ENCODE results near the gene TMEM52.
"Not testable (repeated sequence)": the region's sequence is repeated elsewhere in the genome, so short reads cannot be mapped to it uniquely, and the experiment has no call there.

The TMEM52 gene

GRCh38 chr1:1892763-1893120, 26.3 kb downstream of the TMEM52 start:
- DNase-seq = no peak

DNA sequence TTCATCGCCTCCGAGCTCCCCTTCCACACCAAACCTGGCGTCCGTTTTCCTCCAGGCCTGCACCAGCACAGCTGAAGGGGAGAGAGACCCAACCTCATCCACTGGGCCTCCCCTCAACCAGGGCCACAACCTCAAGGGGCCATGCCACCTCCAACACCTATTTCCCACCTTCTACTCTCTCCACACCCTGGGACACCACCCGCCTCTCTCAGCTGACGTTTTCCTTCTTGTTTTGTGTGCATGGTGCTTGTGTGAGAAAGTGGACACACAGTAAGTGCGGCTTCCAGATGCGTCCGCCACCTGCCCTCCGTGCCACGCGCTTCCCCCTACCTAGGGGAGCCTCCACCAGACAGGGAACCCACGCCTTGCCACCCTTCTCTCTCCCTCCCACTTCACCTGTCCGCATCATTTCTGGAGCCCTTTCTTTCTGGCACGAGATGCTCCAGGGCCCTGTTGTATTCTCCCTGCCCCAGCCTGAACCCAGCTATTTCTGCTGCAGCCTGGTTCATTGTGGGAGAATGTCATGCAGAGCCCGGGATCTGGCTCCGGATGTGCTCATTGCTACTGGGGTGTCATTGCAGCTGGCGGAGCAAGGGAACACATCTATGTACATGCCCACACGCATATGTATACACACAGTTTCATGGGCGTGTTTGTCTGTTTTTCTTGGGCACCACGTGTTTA, 26.9 kb downstream of the TMEM52 start:
- no peak for DNase-seq

DNA sequence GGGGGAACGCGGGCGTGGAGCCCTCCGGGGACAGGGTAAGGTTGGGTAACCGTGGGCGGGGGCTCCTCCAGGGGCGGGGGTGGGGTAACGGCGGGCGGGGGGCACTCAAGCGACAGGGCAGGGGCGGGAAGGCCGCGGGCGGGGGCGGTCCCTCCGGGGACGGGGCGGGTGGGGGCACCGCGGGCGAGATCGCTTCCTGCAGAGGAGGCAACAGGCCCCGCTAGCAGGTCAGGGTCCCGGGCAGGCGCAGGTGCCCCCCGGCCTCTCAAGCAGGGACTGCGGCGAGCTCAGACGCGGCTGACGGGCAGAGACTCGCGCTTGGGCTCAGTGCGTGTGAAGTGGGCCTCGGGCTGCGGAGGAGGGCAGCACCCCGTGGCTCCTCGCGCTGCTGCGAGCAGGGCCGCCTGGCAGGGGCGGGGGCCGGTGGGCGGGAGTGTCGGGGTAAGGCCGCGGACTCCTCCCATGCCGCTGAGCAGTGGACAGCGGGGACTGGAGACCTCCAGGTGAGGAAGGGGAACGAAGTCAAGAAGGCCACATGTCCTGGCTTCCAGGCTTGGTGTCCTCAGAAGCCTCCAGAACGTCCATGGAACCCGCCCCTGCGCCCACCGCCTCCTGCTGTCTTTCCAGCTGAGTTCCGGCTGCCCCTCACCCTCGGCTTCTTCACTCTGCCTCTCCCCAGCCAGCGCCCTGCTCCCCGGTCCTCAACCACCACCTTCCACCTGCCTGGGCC, 27.6 kb downstream of the TMEM52 start:
- DNase-seq = peak; percentile 72 to 81

DNA sequence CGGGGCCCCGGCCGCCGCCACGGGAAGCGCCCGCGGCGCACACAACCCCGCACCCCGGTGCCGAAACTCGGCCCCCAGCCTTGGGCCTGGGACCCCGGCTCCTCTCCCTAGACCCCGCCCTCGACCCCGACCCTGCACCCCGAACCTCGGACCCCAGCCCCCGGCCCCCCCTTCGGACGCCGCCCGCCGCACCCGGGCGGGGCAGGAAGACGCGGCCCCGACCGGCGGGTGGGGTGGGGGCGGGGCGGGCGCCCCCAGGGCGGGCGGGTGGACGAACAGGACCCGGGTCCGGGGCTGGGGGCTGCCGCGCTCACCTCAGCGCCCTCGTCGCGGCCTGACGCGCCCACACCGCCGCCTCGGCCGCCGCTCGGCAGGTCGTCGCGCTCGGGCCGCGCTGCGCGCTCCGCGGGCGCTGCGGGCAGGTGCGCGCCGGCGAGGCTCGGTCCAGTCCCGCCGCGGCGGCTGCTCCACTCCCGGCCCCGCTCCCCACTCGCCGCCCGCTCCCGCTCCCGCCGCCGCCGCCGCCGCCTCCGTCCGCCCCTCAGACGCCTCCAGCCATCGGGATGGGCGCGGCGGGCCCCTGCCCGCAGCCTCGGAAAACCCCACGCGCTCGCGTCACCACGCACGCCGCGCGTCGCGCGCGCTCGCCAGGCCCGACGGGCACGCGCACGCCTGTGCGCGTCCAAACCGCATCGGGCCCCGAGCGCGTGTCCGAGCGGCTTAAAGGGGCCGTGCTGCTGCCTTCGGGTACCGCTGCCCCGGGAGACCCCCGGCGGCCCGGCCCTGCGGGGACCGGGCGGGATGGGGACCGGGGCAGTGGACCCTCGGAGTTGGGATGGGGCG, 28.4 kb downstream of the TMEM52 start, which contains the start of gene GNB1:
GNB1 (minus strand) TSS at position 582 of the 843 bp plus-strand sequence. CDS start 65,634 bp downstream, outside the sequence.
- DNase-seq = peak; percentile 86 to 89

- DNase-seq = peak; percentile 48 to 63
Observed at GRCh38 chr1:1889847-1890505, 29.1 kb downstream of the TMEM52 start.

DNA sequence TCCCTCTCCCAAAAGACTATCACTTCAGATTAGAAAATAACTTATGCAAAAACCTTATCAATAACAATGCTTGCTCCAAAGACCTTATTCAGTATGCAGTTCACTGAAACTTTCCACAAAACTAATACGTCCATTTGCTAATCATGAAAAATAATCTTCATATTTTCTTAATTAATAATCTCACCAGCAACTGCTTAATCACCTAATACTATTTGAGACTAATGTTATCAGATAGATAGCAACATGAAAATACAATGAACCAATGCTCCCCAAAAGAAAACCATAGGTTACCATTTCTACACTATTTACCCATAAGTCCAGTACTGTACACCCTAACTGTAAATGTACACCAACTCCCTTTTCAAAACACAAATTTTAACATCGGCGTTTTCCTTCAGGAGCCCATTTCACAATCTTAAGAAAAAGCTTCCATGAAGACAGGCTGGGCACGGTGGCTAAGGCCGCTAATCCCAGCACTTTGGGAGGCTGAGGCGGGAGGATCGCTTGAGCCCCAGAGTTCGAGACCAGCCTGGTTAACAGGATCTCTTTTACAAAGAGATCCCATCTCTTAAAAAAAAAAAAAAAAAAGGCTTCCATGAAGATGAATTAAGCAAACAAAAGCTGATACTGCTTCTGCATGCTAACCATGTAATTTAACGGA, 29.9 kb downstream of the TMEM52 start:
- DNase-seq = no peak

- not testable (repeated sequence) for DNase-seq
Observed at GRCh38 chr1:1883890-1884289, 35.2 kb downstream of the TMEM52 start.

DNA sequence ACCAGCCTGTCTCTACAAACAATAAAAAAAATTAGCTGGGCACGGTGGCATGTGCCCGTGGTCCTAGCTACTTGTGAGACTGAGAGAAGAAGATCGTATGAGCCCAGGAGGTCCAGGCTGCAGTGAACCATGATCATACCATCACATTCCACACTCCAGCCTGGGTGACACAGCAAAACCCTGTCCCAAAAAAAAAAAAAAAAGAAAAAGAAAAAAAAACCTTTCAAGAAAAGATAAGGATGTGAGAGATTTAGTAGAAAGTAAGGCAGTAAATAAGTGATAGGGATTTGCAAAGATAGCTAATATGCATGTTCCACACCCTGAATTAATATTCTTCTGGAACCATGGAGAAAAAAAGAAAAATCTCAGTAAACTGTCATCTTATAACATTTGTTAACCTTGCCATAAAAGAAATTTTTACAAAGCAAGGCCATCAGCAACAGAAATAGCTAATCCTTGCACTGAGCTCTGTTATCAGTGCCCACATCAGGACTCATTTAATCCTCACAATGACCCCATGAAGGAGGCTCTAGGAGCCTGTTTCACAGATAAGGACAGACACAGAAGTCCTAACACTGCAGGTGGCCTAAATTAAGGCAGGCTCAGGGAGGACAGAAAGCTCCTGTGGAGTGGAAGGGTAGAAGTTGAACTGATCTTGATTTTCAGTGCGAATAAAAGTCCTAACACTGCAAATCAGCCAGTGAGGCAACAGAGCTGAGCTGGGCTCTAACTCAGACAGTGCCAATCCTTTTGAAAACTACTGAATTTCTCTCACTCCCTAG, 35.8 kb downstream of the TMEM52 start:
- no peak for DNase-seq

DNA sequence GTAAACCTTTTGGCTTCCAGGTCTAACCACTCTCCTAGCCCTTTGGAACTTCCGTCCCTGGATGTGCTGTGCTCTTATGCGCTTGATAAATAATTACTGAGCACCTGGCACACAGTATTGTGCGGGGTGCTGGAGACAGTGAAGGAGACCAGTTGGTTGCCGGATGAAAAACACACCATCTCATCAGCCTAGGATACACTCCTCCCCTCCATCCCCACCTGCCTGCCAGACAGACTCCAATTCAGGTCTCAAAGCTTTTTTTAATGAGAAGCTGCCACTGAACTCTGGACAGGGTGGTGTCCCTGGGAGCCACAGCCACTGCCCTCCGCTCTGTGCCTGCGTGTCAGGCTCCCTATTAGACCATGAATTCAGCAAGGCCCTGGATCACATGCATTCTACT, 37.4 kb downstream of the TMEM52 start:
- DNase-seq = no peak

DNA sequence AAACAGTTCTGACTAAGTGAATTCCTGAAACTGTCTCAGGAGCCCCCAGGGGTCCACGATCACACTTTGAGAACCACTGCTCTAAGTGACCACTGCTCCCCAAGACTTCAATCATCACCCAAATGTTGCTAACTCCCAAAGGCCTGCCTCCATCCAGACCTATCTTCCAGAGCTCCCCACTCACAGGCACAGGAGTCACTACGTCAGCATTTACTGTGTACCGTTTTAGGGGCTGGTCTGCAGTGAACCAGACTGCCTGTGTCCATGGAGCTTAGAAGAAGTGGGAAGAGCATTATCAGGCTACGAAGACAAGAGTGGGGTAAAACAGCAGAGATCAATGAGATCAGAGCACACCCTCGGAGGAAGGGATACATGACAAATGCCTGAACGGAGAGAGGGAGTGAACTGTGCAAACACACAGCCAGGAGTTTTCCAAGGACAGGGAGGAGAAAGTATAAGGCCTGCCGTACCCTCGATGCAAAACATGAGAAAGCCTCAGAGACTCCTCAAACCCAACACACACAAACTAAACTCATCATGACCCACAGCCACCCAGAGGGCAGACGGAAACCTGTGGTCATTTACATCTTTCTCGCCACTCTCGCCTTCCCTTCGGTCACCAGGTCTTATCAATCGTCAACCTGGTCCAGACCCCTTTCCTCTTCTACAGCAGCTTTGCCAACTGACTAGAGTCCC, 38.3 kb downstream of the TMEM52 start:
- DNase-seq = no peak

- DNase-seq = no peak
Observed at GRCh38 chr1:1879942-1880341, 39.1 kb downstream of the TMEM52 start.

DNA sequence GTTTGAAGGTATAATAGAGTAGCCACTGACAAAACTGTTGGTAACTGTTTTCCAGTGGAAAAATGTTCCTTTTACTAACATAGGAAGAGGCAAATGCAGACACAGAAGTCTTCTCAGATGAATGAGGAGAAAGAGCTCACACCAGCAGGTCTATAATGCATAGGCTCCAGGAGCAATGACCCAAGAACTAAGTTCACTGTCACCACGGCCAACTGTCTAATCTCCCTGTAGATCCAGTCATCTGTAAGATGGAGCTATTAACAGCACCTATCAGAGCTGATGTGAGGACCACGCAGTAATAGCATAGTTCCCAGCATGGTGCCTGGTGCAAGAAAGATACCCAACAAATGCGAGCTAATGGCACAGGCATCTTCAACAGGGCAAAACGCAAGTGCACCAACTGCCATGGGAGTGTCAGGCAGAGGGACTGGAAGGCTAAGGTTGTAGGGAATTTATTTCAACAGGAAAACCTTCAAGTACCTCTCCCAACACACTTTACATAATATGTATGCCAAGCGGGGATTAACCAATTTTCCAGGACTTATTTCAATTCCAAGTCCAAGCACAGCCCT, 41.1 kb downstream of the TMEM52 start:
- no peak for DNase-seq

- DNase-seq = no peak
Observed at GRCh38 chr1:1876335-1876930, 42.6 kb downstream of the TMEM52 start.

DNA sequence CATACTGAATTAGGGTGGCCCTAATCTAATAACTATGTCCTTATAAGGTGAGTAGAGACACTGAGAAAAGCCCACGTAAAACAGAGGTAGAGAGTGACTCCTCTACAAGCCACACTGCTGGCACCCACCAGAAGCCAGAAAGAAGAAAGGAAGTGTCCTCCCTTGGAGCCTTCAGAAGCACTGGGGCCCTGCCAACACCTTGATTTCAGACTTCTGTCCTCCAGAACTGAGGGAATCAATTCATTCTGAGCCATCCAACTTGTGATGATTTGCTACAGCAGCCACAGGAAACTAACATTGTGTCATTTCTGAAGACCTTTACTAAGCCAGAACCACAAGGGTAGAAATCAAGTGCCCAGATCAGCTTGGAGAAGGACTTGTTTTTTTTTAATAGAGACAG, 43.1 kb downstream of the TMEM52 start:
- DNase-seq = no peak

DNA sequence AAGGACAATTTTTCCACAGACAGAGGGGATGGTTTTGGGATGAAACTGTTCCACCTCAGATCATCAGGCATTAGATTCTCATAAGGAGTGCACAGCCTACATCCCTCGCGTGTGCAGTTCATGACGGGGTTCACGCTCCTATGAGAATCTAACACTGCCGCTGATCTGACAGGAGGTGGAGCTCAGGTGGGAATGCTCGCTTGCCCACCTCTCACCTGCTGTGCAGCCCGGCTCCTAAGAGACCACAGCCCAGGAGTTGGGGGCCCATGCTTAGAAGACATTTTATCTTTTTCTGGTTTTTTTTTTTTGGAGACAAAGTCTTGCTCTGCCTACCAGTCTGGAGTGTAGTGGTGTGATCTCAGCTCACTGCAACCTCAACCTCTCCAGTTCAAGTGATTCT, 44.2 kb downstream of the TMEM52 start:
- no peak for DNase-seq

DNA sequence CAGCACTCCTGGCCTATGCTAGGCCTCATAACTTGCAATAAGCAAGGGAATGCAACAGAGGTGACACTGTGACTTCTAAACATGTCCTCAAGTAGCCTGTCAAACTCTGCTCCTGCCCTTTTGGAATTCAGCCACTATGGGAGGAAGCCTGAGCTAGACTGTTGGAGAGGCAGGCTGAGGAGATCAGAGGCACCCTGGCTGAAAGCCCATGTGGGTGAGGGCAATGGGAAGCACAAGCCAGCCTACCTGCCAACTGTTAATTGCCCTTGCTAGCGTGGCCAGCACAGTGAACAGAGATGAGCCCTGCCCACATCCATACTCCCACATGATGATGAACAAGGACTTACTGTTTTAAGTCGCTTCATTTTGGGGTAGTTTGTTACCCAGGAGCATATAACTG, 45.9 kb downstream of the TMEM52 start:
- DNase-seq = no peak

DNA sequence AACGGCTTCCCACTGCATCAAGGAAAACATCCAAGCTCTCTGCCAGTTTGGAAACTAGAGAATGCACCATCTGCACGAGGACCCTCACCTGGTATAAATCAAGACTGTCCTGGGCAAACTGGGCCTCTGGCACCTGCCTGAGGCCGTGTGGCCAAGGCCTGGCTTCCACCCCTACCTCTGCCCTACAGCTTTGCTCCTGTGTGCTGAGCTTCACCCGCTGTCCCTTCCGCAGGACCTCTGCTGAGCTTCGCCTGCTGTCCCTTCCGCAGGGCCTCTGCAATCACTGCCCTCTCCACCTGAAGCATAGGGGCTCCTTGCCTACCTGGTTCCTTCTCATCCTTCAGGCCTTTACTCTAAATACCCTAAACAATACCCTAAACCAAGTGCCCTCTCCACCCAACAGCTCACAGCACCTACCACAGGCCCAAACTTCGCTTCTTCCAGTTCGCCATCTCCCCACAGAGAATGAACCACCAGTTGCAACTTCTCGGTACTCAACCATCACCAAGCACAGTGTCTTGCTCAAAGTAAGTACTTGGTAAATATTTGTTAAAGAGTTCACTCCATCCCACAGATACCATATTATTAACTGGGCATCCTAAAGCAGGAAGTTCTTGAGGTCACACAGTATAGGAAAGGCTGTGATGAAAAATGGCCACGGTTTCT, 46.6 kb downstream of the TMEM52 start:
- no peak for DNase-seq

DNA sequence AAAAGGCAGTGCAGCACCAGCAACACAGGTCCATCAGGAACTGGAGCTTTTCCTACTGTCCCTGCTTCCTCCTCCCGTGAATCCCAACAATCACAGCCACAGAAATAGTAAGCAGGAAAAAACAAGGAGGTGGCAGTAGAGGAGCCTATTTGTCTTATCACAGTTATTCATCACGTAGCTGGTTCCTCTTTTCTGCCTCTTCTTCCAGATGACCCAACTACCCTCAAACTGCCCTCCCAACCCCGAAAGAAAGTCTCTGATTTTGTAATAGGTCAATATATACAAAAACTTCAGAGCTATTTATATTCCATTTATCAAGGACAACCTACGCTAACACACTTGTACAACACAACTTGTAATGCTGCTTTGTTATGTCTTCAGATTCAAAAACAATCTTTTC, 49.6 kb downstream of the TMEM52 start:
- no peak for DNase-seq
